Mucosa of gallbladder (tissue), 1 donor: ENCODE results near the gene GSTK1. TPM values are rescaled to one million over a fixed set of nuclear protein-coding genes. Genes with fewer than 3 reads are reported as not detected.
"Not testable (repeated sequence)": the region's sequence is repeated elsewhere in the genome, so short reads cannot be mapped to it uniquely, and the experiment has no call there.

Source experiments
- DNase-seq: peaks from one replicate; pipeline ENCODE4 v3.0.0-alpha.2; 2020; ENCODE audit warnings: low spot score
- total RNA-seq: library from RNA; stranded (reverse); gene quantifications from one replicate; pipeline ENCODE4 v1.2.1, GENCODE V29; 2021
- donor health status: DM: no; HTN: no; CAD: no.

GSTK1 gene
- total RNA-seq = 252 TPM

DNA sequence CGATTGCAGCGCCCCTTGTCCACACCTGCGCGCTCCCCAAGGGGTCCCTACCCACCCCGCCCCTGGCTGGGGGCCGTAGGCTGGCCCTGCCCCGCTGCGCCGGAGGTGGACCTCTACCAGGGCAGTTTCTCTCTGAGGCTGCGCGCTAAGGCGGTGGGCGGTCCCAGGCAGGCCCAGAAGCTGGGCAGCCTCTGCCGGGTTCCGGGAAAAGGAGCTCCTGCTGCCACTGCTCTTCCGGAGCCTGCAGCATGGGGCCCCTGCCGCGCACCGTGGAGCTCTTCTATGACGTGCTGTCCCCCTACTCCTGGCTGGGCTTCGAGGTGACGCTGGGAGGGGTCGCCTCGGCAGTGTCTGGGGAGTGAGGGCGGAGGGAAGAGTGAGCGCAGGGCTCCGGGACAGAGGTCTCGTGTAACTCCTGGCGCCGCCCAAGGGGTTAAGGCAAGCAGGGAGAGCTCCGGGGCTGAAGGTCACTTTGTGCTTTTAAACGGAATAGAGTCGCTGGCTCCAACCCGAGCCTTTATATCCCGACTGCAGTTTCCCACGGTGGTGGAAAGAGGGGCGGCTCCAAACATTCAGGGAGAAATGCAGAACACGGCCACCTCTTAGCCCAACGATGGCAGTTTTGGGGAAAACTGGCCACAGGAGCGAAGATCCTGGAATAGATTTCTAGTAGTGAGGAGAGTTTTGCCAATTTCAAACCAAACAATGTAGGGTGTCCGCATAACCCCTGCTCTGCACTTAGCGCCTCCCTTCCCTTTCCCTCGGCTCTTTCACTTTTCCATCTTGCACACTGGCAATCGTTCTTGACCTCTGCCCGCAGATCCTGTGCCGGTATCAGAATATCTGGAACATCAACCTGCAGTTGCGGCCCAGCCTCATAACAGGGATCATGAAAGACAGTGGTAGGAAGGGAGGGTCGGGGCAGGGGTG lies at the start of gene GSTK1:
Gene GSTK1, plus strand, starts transcription at position 176 of the 930 bp plus-strand sequence. Its CDS starts 73 bp downstream, at position 249.
- DNase-seq = peak; percentile 80

DNA sequence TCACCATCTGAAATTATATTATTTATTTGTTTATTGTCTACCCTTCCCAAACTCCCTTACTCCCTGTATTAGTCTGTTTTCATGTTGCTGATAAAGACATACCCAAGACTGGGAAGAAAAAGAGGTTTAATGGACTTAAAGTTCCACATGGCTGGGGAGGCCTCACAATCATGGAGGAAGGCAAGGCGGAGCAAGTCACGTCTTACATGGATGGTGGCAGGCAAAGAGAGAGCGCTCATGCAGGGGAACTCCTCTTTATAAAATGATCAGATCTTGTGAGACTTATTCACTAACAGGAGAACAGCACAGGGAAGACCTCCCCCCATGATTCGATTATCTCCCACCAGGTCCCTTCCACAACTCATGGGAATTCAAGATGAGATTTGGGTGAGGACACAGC lies 49.8 kb upstream of the GSTK1 start:
- DNase-seq = not testable (repeated sequence)

DNA sequence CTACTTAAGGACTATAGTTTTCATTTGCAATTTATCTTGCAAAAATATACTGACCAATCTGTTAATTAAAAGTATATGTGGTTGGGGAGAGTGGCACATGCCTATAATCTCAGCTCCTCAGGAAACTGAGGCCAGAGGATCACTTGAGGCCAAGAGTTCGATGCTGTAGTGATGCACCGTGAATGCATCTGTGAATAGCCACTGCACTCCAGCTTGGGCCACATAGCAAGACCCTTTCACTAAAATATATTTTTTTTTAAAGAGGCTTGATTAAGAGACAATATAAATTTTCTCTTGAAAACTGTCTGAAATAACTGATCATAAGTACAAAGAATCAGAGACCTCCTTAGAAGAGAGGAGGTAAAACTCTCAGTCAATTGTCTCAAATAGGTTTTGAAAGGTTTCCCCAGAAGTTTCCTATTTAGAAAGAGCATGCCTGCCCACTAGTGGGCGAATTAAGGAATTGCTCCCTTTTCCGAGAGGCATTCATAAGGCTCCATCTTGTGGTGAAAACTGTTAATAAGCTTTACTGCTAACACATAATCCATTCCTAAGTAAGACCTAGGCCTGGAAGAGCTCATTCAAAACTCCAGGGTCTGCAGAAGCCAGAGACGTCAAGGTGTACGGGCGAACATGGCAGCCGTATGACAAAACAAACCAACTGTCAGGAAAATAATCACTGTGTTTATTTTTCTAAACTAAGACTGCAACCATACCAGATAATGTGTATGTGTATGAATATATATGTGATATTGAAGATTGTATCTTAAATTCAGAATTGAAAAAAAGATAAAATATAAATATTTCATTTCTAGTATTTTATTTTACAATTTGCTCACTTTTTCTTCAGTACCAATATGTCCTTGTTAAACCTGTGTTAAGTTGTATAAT lies 48.2 kb upstream of the GSTK1 start:
- DNase-seq = peak; percentile 59

DNA sequence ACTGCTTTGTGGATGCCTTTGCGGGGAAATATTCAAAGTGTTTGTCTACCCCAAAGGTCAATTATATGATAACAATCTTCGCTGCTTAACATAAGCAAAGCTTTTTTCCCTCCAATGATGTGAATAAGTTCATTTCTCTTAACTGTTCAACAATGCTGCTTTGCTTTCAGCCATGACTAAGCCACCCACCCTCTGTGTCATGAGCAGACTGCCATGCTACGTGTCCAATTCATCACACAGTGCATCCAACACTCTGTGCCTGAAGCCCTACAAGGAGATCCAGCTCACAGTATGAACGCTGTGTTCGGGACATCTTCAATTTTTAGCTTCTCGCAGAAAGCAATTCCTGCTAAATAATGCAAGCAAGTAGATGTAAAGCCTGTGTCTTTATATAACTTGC lies 47.1 kb upstream of the GSTK1 start:
- no peak for DNase-seq

DNA sequence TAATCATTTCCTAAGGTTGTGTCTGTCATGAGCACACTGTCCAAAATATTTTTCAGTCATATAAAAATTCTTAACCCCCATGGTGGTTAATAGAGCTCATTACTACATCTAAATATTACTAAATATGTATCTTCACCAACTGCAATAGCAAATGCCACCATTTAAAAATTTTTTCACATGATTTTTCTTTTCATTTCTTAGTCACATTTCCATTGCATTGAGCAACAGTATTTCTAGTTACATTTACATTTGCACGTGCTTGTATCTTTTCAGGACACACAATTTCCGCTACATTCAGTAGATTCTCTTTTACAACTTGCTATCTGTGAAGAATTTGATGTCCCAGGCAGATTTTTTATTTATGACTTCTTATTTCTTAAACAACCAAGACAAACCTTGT lies 46.6 kb upstream of the GSTK1 start:
- DNase-seq = no peak

DNA sequence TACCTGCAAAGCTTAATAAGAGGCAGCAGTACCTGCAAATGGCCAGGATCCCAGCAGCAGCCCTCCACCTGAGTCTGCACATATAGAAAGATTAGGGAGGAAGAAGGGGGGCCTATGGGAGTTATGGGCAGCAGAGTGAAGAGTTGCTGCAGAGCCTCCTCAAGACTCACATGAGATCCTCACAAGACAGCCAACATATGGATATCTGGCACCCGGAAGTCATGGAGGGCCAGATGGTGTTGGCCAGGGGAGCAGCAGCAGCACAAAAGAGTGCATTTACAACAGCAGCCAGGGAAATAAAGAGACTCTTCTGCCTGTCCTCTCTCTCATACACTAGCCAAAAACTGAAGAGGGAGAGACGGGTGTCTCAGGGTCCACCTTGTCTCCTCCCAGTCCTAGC lies 45.4 kb upstream of the GSTK1 start:
- no peak for DNase-seq

DNA sequence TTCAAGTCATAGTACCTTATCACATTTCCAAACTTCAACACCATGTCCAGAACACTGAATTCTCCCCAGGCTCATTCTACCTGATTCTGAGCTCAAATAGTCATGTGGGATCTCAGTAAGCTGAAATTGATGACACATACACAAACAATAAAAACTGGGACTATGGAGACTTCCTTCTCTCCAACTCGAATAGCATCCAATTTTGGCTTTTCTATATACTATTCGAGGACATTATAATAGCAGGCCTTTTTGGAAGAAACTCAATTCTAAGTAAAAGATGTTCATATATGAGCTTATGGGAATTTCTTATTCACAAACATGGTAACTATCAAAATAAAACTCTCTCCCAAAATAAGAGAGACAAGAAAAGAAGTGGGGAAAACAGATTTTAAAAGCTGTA lies 42.0 kb upstream of the GSTK1 start:
- DNase-seq = no peak

DNA sequence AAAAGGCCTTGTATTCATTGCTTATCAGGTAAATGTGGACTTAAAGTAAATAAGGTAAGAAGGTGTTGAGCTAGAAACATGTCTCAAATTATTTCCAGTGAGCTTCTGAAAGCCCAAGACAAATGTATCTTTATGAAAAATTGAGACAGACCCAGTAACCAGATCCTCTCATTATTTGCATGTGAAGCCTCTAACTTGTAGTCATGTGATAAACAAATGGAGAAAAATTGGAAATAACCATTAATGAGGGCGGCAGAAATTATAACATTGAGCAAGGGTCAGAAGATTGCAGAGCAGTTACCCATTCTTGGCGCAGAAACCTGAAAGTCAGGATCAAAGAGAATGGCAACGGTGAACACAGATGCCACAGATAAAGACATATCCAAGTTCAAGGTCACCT lies 41.5 kb upstream of the GSTK1 start, which contains the start of gene TAS2R40:
Gene TAS2R40, plus strand, starts transcription at position 301 of the 400 bp plus-strand sequence. Its CDS starts 42 bp downstream, at position 343.
- DNase-seq = no peak

DNA sequence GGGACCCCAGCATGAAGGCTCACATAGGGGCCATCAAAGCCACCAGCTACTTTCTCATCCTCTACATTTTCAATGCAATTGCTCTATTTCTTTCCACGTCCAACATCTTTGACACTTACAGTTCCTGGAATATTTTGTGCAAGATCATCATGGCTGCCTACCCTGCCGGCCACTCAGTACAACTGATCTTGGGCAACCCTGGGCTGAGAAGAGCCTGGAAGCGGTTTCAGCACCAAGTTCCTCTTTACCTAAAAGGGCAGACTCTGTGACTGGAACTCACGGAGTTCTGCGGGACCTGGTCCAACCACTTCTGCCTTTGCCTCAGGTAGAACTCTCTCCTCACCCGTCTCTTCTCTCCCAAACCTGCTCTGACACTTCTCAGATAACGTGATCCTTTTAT lies 40.5 kb upstream of the GSTK1 start:
- peak; percentile 14 for DNase-seq

DNA sequence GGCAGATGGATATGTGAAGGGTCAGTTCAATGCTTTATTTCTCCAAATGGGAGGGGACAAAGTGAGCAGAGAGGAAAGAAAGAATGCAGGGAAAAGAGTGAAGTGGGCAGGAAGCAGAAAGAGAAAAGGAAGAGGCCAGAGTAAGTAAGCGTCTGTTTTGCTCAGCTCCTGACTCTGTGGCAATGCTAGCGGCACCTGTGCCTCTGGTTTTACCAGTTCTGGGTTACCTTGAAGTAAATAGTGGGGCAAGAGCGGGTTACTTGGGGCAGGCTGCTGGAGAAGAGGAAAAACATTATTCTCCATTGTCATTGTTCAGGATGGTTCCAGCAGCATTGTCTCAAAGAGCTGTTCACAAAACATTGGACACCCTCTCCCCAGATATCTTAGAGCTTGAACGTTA lies 39.5 kb upstream of the GSTK1 start:
- no peak for DNase-seq

DNA sequence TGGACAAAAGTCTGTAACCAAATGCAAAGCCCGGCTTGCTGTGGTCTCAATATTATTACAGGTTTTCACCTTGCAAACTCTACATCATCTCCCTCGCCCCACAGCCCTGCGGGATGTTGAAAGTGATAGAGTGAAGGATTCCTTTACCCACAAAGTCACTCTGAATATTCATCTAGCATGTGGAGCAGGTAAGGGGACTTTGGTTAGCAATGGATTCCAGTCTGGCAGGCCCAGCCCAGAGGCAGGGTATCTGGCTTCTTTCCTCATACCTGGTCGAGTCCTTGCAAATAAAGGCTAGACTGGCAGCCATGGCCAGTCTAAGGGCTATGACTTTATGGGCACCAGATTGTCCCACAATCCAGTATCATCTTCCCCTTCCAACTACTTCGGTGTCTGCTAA lies 38.2 kb upstream of the GSTK1 start:
- DNase-seq = no peak

DNA sequence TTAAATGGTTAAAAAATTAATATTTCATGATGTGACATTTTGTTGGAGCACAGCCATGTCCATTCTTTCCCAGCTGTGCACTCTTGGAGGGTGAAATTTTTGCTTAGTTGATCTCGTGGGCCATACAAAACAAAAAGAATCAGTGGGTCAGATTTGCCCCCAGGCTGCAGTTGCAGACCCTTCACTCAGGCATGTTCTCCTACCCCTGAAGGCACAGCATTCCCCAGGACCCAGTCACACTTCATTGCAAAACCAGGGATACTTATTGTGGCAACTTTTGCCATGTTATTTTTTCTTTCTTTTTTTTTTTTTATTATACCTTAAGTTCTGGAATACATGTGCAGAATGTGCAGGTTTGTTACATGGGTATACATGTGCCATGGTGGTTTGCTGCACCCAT lies 35.4 kb upstream of the GSTK1 start:
- no peak for DNase-seq

DNA sequence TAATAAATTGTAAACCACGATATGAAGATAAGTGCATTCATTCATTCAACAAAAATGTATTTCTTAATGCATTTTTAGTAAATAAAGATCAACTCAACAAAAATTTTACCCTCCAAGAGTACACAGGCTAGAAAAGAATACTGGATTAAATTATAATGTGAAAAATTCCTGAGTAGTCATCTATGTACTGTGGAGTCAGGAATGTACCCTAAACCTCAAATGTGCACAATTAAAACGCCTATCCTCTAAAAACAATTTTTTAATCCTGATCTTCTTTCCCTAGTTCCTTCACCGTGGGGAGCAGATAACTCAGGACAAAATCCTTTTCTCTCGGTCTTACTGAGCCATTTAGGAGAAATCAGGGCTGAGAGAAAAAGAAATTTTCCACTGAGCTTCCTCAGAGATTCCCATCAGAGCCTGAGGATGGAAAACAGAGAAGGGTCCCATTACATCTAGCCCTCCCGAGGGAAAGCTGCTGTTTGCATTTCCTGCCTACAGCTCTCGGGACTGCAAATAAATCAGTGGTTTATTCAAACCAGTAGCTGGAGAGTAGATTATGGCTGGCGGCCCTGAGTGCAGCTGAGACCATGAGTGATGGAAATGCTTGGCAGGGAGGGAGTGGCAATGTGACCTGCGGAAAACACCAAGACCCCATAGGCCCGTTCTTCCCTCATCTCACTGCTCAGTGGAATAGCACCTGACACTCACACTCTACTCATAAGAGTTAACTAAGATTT lies 34.0 kb upstream of the GSTK1 start:
- DNase-seq = no peak

DNA sequence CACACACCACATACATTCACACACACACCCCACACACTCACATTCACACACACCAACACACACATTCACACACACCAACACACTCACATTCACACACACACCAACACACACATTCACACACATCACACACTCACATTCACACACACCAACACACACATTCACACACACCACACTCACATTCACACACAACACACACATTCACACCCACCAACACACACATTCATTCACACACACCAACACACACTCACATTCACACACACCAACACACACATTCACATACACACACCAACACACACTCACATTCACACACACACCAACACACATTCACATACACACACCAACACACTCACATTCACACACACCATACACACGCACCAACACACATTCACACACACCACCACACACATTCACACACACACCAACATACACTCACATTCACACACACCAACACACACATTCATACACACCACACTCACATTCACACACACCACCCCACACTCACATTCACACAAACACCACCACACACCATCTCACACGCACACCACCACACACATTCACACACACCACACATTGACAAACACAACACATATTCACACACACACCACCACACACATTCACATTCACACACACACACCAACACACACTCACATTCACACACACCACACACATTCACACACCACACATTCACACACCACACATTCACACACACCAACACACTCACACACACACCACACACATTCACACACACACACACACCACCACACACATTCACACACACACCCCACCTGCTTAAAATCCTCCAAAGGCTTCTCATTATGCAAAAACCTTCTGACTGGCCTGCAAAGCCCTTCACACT lies 32.4 kb upstream of the GSTK1 start:
- DNase-seq = no peak

DNA sequence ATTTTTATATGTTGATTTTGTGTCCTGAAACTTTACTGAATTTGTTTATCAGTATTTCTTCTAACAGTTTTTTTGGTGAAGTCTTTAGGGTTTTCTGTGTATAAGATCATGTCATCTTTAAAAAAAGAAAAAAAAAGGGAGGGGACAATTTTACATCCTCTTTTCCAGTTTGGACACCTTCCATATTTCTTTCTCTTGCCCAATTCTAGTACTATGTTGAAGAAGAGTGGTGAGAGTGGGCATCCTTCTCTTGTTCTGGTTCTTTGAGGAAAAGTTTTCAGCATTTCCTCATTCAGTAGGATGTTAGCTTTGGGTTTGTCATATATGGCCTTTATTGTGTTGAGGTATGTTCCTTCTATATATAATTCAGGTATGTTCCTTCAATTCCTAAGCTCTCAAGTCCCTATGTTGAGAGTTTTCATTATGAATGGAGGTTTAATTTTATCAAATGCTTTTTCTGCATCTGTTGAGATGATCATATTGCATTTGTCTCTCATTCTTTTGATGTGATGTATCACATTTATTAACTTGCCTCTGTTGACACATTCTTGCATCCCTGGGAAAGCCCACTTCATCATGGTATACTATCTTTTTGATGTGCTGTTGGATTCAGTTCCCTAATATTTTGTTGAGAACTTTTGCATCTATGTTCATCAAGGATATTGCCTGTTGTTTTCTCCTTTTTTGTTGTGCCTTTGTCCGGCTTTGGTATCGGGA lies 29.3 kb upstream of the GSTK1 start:
- DNase-seq = no peak

DNA sequence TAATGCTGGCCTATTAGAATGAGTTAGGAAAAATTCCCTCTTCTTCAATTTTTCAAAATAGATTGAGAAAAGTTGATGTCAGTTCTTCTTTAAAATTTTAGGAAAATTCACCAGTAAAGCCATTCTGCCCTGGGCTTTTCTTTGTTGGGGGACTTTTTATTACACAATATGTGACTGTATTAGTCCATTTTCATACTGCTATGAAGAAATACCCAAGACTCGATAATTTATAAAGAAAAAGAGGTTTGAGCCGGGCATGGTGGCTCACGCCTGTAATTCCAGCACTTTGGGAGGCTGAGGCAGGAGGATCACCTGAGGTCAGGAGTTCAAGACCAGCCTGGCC lies 28.7 kb upstream of the GSTK1 start:
- DNase-seq = no peak

DNA sequence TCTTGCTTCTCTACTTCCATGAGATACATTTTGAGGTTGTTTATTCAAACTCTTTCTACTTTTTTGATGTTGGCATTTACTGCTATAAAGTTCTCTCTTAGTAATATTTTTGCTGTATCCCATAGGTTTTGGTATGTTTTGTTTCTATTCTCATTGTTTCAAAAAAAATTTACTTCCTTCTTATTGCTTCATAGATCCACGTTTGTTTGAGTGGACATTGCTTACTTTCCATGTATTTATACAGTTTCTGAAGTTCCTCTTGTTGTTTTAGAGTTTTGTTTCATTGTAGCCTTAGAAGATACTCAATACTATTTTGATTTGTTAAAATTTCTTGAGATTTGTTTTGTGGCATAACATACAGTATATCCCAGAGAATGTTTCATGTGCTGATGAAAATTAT lies 27.7 kb upstream of the GSTK1 start:
- DNase-seq = no peak

DNA sequence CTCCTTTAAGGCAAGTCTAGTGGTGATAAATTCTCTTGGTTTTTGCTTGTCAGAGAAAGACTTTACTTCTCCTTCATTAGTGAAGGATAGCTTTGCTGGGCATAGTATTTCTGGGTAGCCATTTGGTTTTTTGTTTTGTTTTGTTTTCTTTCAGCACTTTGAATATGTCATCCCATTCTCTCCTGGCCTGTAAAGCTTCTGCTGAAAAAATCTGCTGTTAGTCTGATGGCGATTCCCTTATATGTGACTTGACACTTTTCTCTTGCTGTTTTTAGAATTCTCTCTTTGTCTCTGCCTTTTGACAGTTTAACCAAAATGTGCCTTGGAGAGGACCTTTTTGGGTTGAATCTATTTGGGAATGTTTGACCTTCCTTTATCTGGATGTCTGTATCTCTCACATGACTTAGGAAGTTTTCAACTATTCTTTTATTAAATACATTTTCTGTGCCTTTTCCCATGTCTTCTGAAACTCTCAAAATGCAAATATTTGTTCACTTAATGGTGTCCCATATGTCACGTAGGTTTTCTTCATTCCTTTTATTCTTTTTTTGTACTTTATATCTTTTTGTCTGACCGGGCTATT lies 26.7 kb upstream of the GSTK1 start:
- no peak for DNase-seq

DNA sequence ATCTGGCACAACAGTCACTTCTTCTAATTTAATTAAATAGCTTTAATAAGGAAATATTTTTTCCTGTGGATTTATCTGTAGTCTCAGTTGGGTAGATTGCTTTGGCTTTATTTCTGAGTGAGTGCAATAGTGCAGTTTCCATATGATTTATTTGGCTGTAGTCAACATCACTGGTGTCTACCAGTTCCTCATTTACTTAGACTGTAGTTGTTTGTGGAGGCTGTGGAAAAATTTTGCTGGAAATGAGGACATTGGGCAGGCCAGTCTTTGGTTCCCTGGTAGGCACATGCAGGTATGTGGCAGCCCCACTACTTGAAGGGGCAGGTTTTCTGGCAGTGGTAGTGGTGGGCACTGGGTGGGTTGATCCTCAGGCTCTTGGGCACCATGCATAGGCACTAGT lies 25.9 kb upstream of the GSTK1 start:
- no peak for DNase-seq
